Measurements from ENCODE around the gene FKBP1A.
"Not testable (repeated sequence)": the region's sequence is repeated elsewhere in the genome, so short reads cannot be mapped to it uniquely, and the experiment has no call there.

The FKBP1A gene

GRCh38 chr20:1368448-1369199 lies 24.2 kb downstream of the FKBP1A start:
- no peak overlapping the region for H3K4me3 ChIP-seq (ENCODE audit: low read depth, low read length)

- no peak overlapping the region for H3K4me3 ChIP-seq (ENCODE audit: low read depth, low read length)
These were observed 25.4 kb downstream of the FKBP1A start for GRCh38 chr20:1367479-1367878.

- no peak overlapping the region for H3K4me3 ChIP-seq (ENCODE audit: low read depth, low read length)
These were observed 28.7 kb downstream of the FKBP1A start for GRCh38 chr20:1364106-1364505.

- H3K4me3 ChIP-seq (ENCODE audit: low read depth, low read length): no peak overlapping the region
These were observed 29.3 kb downstream of the FKBP1A start for GRCh38 chr20:1363522-1363921.

- H3K4me3 ChIP-seq (ENCODE audit: low read depth, low read length): no peak overlapping the region
These were observed 30.4 kb downstream of the FKBP1A start for GRCh38 chr20:1362484-1362883.

GRCh38 chr20:1360094-1360846 lies 32.6 kb downstream of the FKBP1A start:
- H3K4me3 ChIP-seq (ENCODE audit: low read depth, low read length): no peak overlapping the region

GRCh38 chr20:1357921-1358671 lies 34.8 kb downstream of the FKBP1A start:
- no peak overlapping the region for H3K4me3 ChIP-seq (ENCODE audit: low read depth, low read length)

- no peak overlapping the region for H3K4me3 ChIP-seq (ENCODE audit: low read depth, low read length)
These were observed 38.9 kb downstream of the FKBP1A start for GRCh38 chr20:1353956-1354355.

GRCh38 chr20:1346315-1346969 lies 46.4 kb downstream of the FKBP1A start:
- H3K4me3 ChIP-seq (ENCODE audit: low read depth, low read length): no peak overlapping the region

- no peak overlapping the region for H3K4me3 ChIP-seq (ENCODE audit: low read depth, low read length)
These were observed 47.1 kb downstream of the FKBP1A start for GRCh38 chr20:1345756-1346093.

- no peak overlapping the region for H3K4me3 ChIP-seq (ENCODE audit: low read depth, low read length)
These were observed 47.7 kb downstream of the FKBP1A start for GRCh38 chr20:1345030-1345755.

GRCh38 chr20:1343446-1344124 lies 49.3 kb downstream of the FKBP1A start:
- H3K4me3 ChIP-seq (ENCODE audit: low read depth, low read length): not testable (repeated sequence)

GRCh38 chr20:1341561-1342265 lies 51.1 kb downstream of the FKBP1A start:
- H3K4me3 ChIP-seq (ENCODE audit: low read depth, low read length): no peak overlapping the region

- H3K4me3 ChIP-seq (ENCODE audit: low read depth, low read length): no peak overlapping the region
These were observed 54.1 kb downstream of the FKBP1A start for GRCh38 chr20:1338801-1339200.

GRCh38 chr20:1338096-1338495 lies 54.8 kb downstream of the FKBP1A start:
- no peak overlapping the region for H3K4me3 ChIP-seq (ENCODE audit: low read depth, low read length)

- no peak overlapping the region for H3K4me3 ChIP-seq (ENCODE audit: low read depth, low read length)
These were observed 55.4 kb downstream of the FKBP1A start for GRCh38 chr20:1337441-1337840.

GRCh38 chr20:1336699-1337367 lies 56.0 kb downstream of the FKBP1A start:
- H3K4me3 ChIP-seq (ENCODE audit: low read depth, low read length): no peak overlapping the region

- H3K4me3 ChIP-seq (ENCODE audit: low read depth, low read length): no peak overlapping the region
These were observed 56.7 kb downstream of the FKBP1A start for GRCh38 chr20:1335961-1336698.
